ENCODE measurements around the gene MED7. TPM values are rescaled to one million over a fixed set of nuclear protein-coding genes. Genes with fewer than 3 reads are reported as not detected.

The MED7 gene
- total and polyA plus RNA-seq, 2 of the 13 experiments (the other 11 are each of a cell fraction or from before 2014, with no cell fraction given), result 9.2 to 9.4 TPM

- in situ Hi-C loops (cut with HindIII; ENCODE audit: extremely low pct_ligation_motif_present, low pct_unique_long_range_greater_than_20kb), result no loop called here
- H3K79me2 ChIP-seq (ENCODE audit: insufficient read depth, low read length), result no peaks in the 10 kb centered on the region
- H3K36me3 ChIP-seq (replicated peaks in 1 of 2; ENCODE audit: control insufficient read depth in 1 of 2, insufficient read depth in 2 of 2, low read length in 2 of 2), result no peaks in the 10 kb centered on the region
- H3K4me3 ChIP-seq (replicated peaks in 1 of 3; ENCODE audit: insufficient read depth in 1 of 3, low read depth in 2 of 3, low read length in 3 of 3), result no peak overlapping the region
- ChIA-PET CTCF (ENCODE audit: low intra/inter-chr PET ratio, low total read pairs) (no interaction called here), POLR2A (no interaction called here)
- DNase-seq (ENCODE audit: low spot score), result no peak
- no peaks in the 10 kb centered on the region for H3K9me3 ChIP-seq (ENCODE audit: low read length)
- no peak for FAIRE-seq
- TF ChIP-seq HNRNPL (IDR thresholded peaks at IDR 0.05; ENCODE audit: low read depth, low read length), result no peak
- no peak for TF ChIP-seq MNT (IDR thresholded peaks at IDR 0.05)
- TF ChIP-seq TEF (CRISPR knock-in tag; IDR thresholded peaks at IDR 0.05), result no peak
- no peak for TF ChIP-seq TIGD3 (CRISPR knock-in tag; IDR thresholded peaks at IDR 0.05; ENCODE audit: borderline replicate concordance)
- TF ChIP-seq ELK4 (CRISPR knock-in tag; IDR thresholded peaks at IDR 0.05; ENCODE audit: borderline replicate concordance), result no peak
- TF ChIP-seq ZNF543 (CRISPR knock-in tag; IDR thresholded peaks at IDR 0.05), result no peak
- H3K4me1 ChIP-seq (ENCODE audit: insufficient read depth, low read length), result peaks cover 17% of the 10 kb centered on the region; the same call in 1 of the 2 replicates
- H3K9ac ChIP-seq (ENCODE audit: insufficient read depth, low read depth, low read length), result no peak overlapping the region
- 75% methylated on average over 1 of the region's 1 CpG for WGBS (ENCODE audit: low lambda C conversion rate)
- H3K4me2 ChIP-seq (ENCODE audit: low read depth, low read length), result no peak overlapping the region
- no peak overlapping the region for H3K27ac ChIP-seq (ENCODE audit: extremely low read length, insufficient read depth, low read length)
- intact Hi-C loops (cut with micrococcal nuclease; ENCODE audit: unreplicated experiment), result no loop called here
- BruUV-seq (replicated peaks), result no TSS peak
- no peak overlapping the region for H2AFZ ChIP-seq (ENCODE audit: low read length)
- H3K27me3 ChIP-seq (ENCODE audit: control insufficient read depth in 1 of 2, insufficient read depth in 2 of 2, low read length in 2 of 2), result peaks cover 1 to 6% of the 10 kb centered on the region in 2 experiments; a peak in 2 of 5 replicates
- no peaks in the 10 kb centered on the region for H4K20me1 ChIP-seq (ENCODE audit: insufficient read depth, low read length)
- ATAC-seq, result no peak
Measured at GRCh38 chr5:157109744-157110143, 32.9 kb downstream of the MED7 start.
